ENCODE data around the gene PTPRT.

- TF ChIP-seq CTCF (conservative IDR thresholded peaks at IDR 0.05; ENCODE audit: low read depth, low read length) (no peak), EZH2 (IDR thresholded peaks at IDR 0.05; ENCODE audit: low read length, unreplicated experiment) (no peak), EZH2phosphoT487 (IDR thresholded peaks at IDR 0.05; ENCODE audit: borderline replicate concordance, low read length) (no peak)
These were observed 51.5 kb downstream of the PTPRT start for GRCh38 chr20:43138061-43138770.

All from PC-3 (cell line).